H54 (cell line): Measurements from ENCODE around the gene ARHGEF5.
"Not testable (repeated sequence)": the region's sequence is repeated elsewhere in the genome, so short reads cannot be mapped to it uniquely, and the experiment has no call there.

ENCODE experiments used
- DNase-seq: peaks from one replicate; pipeline ENCODE4 v3.0.0; 2011; ENCODE audit warnings: low spot score, mixed read lengths; ENCODE audit not compliant: insufficient read length
- FAIRE-seq: peaks from 3 replicates; lab custom pipeline; 2011; peaks lifted over from hg19 to GRCh38; lab: Jason Lieb, UNC

The ARHGEF5 gene

GRCh38 chr7:144355176-144355822, at the start of gene ARHGEF5:
Gene ARHGEF5 (plus strand): TSS chr7:144355402. CDS start chr7:144362670, 7,268 bp downstream.
- not testable (repeated sequence) for DNase-seq, FAIRE-seq

- FAIRE-seq, DNase-seq: not testable (repeated sequence)
Observed at GRCh38 chr7:144309702-144310101, 45.5 kb upstream of the ARHGEF5 start.

GRCh38 chr7:144311218-144311617, 44.0 kb upstream of the ARHGEF5 start:
- not testable (repeated sequence) for FAIRE-seq

GRCh38 chr7:144311872-144312469, 43.2 kb upstream of the ARHGEF5 start, which contains the start of gene OR2A1:
Gene OR2A1 (plus strand): TSS chr7:144312419. CDS start chr7:144318125, 5,706 bp downstream.
- FAIRE-seq, DNase-seq: not testable (repeated sequence)

More at GRCh38 chr7:144311218-144311617, 44.0 kb upstream of the ARHGEF5 start:
- DNase-seq: not testable (repeated sequence)

- not testable (repeated sequence) for FAIRE-seq, DNase-seq
Observed at GRCh38 chr7:144317537-144317936, 37.7 kb upstream of the ARHGEF5 start.

GRCh38 chr7:144319547-144319946, 35.7 kb upstream of the ARHGEF5 start:
- FAIRE-seq, DNase-seq: not testable (repeated sequence)

- DNase-seq, FAIRE-seq: not testable (repeated sequence)
Observed at GRCh38 chr7:144321677-144322206, 33.5 kb upstream of the ARHGEF5 start.

- not testable (repeated sequence) for DNase-seq, FAIRE-seq
Observed at GRCh38 chr7:144323359-144323758, 31.8 kb upstream of the ARHGEF5 start.

- FAIRE-seq, DNase-seq: not testable (repeated sequence)
Observed at GRCh38 chr7:144325868-144326267, 29.3 kb upstream of the ARHGEF5 start.

GRCh38 chr7:144330044-144330443, 25.2 kb upstream of the ARHGEF5 start:
- not testable (repeated sequence) for FAIRE-seq

GRCh38 chr7:144331221-144331995, 23.8 kb upstream of the ARHGEF5 start:
- not testable (repeated sequence) for DNase-seq, FAIRE-seq

More at GRCh38 chr7:144330044-144330443, 25.2 kb upstream of the ARHGEF5 start:
- not testable (repeated sequence) for DNase-seq

- not testable (repeated sequence) for FAIRE-seq, DNase-seq
Observed at GRCh38 chr7:144331996-144332288, 23.3 kb upstream of the ARHGEF5 start.

GRCh38 chr7:144348625-144349024, 6.6 kb upstream of the ARHGEF5 start:
- not testable (repeated sequence) for FAIRE-seq

GRCh38 chr7:144351667-144352066, 3.5 kb upstream of the ARHGEF5 start:
- FAIRE-seq, DNase-seq: not testable (repeated sequence)

More at GRCh38 chr7:144348625-144349024, 6.6 kb upstream of the ARHGEF5 start:
- not testable (repeated sequence) for DNase-seq

- DNase-seq, FAIRE-seq: not testable (repeated sequence)
Observed at GRCh38 chr7:144356185-144356584, 983 bp downstream of the ARHGEF5 start.

GRCh38 chr7:144356860-144357259, 1.7 kb downstream of the ARHGEF5 start:
- not testable (repeated sequence) for DNase-seq, FAIRE-seq

GRCh38 chr7:144362061-144362460, 6.9 kb downstream of the ARHGEF5 start:
- DNase-seq, FAIRE-seq: not testable (repeated sequence)

GRCh38 chr7:144365523-144365922, 10.3 kb downstream of the ARHGEF5 start:
- DNase-seq, FAIRE-seq: not testable (repeated sequence)

GRCh38 chr7:144367250-144367649, 12.0 kb downstream of the ARHGEF5 start:
- FAIRE-seq, DNase-seq: not testable (repeated sequence)

- DNase-seq, FAIRE-seq: not testable (repeated sequence)
Observed at GRCh38 chr7:144369221-144369620, 14.0 kb downstream of the ARHGEF5 start.
